Tibial nerve (tissue), 4 donors: Measurements from ENCODE around the gene RPS23.
"Not testable (repeated sequence)": the region's sequence is repeated elsewhere in the genome, so short reads cannot be mapped to it uniquely, and the experiment has no call there.

Experiments
- CTCF ChIP-seq, 5 experiments: fragments of 200-600 bp in 3 of 5; fragments of 450-650 bp in 2 of 5; sonication (generic) in 3 of 5; IDR thresholded peaks; one replicate each; pipeline ENCODE4 v1.5.1; 2016 to 2019; ENCODE audit warnings: antibody characterized with exemption in 5 of 5, mild to moderate bottlenecking in 3 of 5, moderate library complexity in 2 of 5
- EP300 ChIP-seq, 2 donors: sonication (generic); formaldehyde crosslinking; IDR thresholded peaks; one replicate each; pipeline ENCODE4 v1.6.1; 2017; ENCODE audit warnings: antibody characterized with exemption in 2 of 2, mild to moderate bottlenecking in 1 of 2
- POLR2A ChIP-seq, 2 donors: fragments of 450-650 bp; IDR thresholded peaks; one replicate each; pipeline ENCODE4 v1.6.1; 2017; ENCODE audit warnings: antibody characterized with exemption in 2 of 2, mild to moderate bottlenecking in 2 of 2, moderate library complexity in 2 of 2

GRCh38 chr5:82273426-82273825 is 4.7 kb downstream of the RPS23 start:
- TF ChIP-seq CTCF, EP300, POLR2A (IDR thresholded peaks at IDR 0.05): not testable (repeated sequence)
